GM18907 (cell line): ENCODE data around the gene INAFM2.

ENCODE experiments used
- ATAC-seq: cut with Tn5 transposase; IDR thresholded peaks from one replicate; pipeline ENCODE4 v1.9.1; 2021; ENCODE audit warnings: mild to moderate bottlenecking, moderate library complexity; ENCODE audit not compliant: unreplicated experiment

The INAFM2 gene

DNA sequence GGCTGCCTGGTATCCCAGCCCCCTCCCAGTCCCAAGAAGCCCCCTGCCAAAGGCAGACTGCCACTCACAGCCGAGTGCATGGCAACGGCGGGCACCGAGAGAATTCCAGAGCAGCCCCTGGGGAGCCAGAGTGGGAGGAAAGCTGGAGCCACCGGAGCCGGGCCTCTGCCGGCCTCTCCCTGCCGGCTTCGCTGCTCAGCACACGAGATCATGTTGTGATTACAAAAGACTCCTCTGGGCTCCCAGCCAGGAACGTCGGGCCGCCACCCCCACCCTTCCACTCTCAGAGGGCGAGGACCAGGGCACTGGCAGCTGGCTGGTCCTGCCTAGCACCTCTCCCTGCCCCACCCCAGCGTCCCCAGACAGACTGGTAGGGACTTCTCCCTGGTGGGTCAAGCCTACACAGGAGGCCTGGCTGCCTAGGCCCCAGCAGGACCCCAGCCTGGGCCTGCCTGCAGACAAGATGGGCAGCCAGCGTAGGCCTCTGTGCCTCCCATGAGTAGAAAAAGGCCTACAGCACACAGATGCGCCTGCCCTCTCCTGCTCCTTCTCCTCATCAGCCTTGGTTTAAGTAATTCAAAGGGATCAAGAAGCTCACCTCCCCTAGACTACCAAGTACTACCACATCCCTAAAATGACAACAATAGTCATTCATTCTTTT, 17.4 kb downstream of the INAFM2 start, which contains the start of gene CCDC9B:
Gene CCDC9B (minus strand): TSS at position 200 of the 661 bp plus-strand sequence. CDS start 120 bp downstream, at position 80.
- no peak for ATAC-seq

DNA sequence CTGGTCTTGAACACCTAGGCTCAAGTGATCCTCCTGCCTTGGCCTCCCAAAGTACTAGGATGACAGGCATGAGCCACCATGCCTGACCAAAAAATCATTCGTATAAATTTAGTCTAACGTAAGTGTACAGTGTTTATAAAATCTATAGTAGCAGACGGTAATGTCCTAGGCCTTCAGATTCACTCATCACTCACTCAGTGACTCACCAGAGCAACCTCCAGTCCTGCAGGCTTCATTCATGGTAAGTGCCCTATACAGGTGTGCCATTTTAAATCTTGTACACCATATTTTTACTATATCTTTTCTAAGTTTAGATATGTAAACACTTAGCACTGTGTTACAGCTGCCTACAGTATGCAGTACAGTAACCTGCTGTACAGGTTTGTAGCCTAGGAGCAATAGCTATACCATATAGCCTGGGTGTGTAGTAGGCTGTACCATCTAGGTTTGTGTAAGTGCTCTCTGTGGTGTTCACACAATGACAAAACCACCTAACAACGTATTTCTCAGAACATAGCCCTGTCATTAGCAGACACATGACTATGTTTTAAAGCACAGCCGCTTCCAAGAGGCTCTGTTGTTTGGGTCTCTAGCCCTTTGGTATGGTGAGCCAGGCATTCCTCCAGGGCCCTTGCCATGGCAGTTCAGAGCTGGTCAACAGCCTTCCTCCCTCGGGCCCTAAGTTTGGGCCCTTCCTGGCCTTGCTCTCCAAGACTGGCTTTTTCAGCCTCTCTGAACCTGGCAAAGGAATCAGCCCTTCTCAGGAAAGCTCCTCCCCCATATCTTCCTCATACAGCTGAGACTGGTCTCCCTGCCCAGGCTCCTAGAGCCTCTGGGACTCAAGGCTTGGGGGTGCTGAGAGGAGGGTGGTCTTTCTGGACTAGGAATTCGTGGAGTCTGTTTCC, 19.2 kb downstream of the INAFM2 start:
- ATAC-seq = no peak

DNA sequence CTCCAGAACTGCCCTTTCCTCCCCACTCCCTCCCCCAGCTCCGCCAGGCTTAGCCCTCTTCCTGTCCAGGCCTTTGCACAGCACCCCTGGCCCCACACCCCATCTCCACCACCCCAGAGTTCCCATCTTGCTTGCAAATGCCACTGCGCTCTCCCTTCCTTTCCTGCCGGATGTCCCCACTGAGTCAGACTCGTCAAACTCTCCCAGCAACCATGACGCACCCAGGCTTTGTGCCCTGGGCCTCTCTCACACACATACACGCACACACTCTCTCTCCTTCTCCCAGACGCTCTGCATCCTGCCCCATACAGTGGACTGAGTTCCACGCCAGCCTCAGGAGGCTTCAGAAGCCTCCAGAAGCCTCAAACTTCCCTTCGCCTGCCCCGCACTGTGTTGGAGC, 20.0 kb downstream of the INAFM2 start:
- ATAC-seq = no peak

DNA sequence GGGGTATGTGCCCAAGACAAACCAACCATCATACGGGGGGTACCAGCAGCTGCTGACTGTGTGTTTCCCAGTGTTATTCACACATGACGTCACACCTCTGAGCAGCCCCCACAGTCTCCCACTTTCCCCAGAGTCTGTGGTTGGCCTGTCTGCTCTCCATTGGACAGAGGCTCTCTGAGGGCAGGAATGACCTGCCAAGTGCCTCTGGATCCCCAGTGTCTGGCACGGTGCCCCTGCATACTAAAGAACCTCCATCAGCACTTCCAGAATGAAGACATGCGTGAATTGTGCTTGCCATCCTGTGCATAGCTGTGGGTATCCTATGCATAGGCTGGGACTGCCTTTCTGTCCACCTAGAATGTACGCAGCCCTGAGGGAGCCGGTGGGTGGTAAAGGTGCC, 20.7 kb downstream of the INAFM2 start:
- ATAC-seq = no peak

DNA sequence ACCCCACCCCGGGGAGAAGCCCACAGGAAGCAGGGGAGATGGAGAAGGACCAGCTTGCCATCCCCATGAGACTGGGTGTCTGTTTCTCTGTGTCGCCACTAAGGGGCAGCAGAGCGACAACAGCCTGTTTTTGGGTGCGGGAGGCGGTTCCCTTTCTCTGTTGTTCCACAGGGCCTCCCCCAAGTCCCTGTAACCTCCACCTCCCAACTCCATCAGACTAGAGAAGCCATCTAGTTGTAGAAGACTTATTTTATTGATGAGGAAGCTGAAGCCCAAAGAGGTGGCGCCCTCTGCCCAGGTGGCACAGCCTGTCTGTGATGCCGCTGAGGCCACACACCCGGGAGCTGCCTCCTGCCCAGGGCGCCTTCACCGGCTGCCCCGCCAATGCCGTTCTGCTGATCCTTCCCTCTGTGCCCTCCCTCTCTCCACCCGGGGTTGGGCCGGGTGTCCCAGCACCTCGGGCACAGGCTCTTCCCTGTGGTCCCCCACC, 21.2 kb downstream of the INAFM2 start:
- ATAC-seq = peak; percentile 43

DNA sequence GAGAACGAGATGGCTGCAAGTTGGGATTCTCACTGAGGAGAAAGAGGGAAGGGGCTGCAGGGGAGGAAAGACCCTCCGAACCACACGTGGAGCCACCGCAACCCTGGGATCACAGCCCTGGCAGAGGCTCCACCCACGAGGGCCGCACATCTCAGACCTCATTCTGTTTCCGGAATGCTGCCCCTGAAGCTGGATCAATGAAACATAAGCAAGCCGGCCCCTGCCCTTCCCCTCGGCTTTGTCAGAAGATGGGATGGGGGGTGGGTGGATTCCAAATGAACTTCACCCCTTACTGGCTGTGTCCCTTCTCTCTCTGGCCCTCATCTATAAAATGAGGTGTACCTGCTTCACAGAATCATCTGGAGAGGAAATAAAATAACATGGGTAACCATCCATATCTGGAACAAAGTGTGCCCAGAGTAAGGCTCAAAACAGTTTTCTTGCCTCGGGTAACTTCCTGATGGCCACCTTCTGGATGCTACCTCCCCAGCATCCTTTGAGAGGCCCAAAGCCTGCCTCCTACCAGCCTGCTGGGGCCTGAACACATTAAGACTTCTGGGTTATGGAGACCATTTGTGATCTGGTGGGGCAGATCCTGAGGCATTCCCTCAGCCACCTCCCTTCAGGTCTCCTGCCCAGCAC, 21.9 kb downstream of the INAFM2 start:
- ATAC-seq = no peak

DNA sequence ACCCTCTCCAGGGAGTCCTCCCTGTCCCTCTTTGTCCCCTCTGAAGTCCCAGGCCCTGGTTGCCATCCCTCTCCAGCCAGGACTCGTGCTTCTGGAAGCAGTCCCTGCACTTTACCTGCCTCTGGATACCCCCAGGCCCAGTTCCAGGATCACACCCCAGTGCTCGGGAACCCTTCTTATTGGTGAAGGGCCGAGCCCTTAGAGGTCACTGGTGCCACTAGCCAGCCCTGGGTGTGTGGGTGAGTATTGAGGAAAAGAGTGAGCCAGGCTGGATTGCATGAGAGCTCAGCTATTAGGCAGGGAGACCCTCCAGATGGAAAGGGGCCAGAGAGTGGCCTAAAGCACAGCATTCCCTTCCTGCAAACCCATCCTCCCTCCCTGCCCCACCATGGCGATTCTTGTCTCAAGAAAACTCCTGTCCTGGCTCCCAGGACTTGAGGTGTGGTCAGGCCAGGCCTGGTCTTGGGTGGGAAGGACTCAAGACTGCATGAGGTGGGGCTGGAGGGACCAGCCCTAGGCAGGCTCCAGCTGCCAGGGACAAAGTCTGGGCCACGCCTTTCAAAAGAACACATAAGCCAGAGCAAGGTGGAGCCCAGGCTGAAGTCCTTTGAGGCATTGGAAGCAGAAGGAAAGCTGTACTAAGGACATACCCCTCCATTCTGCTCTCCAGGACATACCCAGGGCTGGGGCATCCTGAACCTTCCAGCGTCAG, 22.5 kb downstream of the INAFM2 start:
- no peak for ATAC-seq

DNA sequence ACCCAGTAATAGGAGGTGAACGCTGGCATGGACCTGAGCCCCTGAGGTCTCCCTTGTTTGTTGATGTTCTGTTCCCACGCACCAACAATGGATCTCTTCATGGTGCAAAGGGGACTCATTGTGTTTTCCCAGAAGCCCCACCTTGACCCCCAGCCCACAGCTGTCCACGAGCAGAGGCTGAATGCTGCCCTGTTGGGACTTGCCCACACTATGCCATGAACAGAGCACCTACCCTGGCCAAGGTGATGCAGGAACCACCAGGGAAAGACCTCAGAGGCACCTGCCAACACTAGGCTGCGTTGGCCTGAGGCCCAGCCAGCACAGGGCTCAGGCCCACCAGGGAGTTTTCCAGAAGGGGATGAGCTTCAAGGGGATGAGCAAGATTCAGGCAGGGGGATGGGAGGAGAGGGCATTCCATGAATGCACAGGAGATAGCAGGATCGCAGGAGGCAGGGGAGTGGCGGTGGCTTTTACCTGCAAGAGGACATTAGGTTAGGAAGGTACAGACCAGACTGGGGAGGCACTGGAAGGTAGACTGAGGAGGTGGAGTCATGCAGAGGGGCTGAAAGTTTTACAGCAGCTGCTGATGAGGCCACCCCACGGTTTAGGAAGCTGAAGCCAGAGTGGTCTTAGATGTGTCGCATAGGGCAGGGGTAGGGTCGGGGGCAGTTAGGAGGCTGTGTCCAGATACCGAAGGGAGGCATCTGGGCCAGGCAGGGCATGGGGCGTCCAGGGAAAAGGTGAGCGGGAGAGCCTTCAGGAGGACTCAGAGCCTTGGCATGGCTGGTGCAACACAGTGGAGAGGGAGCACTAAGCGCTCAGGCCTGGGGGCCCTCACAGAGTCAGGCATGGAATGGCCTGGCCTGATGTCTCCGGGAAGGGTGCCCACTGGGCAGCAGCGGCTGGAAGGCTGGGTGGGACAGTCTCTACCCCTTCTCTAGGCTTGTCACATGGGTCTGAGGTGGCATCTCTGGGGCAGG, 23.4 kb downstream of the INAFM2 start:
- no peak for ATAC-seq

DNA sequence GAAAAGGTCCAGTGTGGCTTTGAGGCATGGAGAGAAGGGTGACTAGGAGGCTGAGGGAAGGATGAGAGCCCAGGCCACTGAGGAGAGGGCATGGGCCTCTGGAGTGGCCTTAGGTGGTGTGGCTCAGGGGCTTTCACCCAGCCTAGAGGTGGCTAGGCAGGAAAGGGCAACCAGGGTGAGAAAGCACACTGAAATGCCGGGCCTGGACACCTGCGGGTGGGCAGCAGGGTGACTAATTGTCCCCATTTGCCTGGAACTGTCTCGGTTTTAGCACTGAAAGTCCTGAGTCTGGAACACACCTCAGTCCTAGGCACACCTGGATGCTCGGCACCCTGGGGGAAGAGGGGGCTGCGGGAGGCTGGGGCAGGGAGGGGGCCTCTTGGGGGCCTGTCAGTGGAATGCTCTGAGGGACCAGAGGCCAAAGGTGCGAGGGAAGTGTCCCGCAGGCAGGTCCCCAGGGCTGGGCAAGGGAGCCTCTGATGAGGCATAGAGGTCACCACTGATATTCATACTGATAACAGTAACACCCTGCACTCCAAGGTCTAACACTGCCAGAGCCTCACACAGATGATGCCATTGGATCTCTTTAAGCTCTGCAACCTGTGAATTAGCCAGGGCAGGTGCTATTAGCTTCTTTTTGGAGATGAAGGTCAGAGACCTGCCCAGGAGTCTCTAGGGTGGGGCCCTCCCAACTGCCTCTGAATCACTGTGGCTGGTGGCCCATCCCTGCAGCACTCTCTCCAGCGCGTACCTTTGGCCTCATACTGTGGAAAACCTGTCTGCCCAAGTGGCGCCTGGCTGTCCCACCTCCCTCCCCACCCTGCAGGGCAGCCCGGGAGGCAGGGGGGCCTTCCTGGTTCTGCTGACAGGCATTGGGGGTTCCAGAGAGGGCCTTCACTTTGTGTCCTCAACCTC, 24.3 kb downstream of the INAFM2 start:
- ATAC-seq = no peak

DNA sequence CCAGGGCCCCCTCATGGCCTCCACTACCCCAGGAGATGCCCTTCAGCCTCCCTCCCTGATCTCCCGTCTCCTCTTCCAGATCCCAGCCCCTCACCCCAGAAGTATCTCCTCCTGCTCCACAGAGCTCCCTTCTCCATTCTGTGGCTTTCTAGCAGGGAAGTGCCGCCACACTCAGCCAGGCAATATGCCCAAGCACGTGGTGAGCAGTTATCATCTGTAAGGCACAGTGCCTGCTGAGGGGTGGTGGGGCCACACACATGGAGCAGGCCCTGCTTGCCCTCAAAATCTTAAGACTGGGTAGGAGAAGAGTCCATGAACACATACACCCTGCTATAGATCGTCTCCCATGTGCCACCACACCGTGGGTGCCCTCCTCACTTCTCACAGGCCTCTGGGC, 25.0 kb downstream of the INAFM2 start:
- ATAC-seq = no peak

DNA sequence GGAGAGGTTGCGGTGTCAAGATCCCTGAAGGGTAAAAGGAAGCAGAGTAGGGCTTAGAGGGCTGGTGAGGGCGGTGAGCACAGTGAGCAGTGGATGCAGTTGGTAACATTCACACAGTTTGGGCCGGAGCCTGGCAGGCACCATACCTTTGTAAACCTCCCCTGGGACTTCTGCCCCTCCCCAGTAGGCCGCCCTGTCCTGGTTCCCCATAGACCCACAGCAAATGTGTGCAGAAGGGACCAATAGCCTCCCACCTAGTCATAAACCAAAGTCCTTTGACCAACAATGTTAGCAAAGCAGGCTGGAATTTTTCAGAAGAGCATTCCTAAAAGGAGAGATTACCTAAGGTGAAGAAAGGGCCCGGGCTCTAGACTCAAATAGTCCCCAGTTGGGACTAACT, 25.7 kb downstream of the INAFM2 start:
- no peak for ATAC-seq

DNA sequence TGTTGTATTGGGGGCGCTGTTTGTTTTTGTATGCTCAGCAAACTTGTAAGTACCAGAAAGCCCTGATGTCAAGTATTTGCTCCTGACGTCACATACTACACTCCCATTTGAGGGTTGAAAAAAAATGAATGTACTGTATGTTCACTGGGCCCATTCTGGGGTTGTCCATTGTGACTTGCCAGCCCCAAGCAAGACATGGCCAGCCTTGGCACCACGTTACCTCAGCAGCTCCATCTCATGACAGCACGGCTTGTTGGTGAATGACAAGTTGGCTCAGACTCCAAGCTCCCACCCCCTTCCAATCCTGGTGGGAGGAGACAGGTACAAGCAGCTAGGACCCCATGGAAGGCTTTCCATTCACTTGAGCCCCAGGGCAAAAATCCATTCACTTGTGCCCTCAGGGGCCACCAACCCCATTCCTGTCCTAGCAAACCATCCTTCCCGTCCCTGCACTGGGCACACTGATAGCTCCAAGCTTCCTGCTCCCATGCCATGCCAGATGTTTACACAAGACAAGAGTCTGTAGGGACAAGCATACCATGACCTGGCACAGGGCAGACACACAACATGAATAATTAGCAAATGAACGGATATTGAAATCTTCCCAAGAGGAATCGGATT, 28.9 kb downstream of the INAFM2 start:
- no peak for ATAC-seq

DNA sequence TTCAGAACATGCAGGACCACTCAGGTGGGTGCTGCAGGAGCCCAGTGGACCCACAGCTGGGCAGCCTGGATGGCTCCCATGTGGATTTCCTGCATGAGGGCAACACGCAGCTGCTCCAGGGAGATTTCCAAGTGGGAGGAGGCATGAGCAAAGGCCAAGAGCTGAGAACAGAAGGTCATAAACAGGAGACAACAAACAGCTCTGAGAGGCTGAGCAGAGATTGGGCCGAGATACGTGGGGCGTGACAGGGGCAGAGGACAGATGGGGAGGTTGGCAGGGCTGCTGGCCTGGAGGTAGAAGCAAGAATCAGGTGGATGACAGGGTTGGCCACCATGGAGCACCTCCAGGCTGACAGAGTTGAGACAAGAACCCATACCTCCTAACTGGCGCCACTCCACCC, 30.2 kb downstream of the INAFM2 start:
- no peak for ATAC-seq

DNA sequence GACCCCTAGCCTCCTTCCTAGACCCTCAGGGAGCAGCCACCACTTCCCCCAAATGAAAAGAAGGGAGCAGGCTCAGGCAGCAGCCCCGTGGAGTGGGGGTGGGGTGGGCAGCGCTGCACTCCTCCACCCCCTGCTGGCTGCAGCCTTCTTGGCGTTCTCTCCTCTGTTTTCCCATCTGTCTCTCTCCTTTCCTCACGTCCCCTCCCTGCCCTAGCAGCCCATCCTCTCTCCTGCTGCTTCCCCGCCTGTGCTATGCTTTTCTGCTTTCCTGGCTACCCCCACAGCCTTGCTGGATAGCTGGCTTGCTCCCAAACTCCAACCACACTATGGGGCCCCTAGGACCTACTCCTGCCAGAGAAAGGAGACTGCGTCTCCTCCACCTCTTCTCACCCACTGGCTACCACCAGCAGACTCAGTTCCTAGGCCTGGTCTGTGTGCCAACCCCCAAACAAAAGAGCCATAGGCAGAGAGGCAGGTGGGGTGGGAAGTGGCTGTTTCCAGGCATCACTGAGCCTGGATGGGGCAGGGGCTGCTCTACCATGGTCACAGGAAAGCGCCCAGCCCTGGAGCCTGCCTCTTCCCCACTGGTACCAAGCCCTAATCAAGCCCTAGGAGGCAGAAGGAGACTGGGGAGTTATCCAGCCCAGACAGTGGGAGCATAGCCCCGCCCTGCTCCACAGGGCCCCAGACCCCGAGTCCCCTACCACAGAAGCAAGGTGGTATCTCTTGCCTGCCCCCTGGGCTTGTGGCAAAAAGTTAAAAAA, 31.1 kb downstream of the INAFM2 start:
- no peak for ATAC-seq

DNA sequence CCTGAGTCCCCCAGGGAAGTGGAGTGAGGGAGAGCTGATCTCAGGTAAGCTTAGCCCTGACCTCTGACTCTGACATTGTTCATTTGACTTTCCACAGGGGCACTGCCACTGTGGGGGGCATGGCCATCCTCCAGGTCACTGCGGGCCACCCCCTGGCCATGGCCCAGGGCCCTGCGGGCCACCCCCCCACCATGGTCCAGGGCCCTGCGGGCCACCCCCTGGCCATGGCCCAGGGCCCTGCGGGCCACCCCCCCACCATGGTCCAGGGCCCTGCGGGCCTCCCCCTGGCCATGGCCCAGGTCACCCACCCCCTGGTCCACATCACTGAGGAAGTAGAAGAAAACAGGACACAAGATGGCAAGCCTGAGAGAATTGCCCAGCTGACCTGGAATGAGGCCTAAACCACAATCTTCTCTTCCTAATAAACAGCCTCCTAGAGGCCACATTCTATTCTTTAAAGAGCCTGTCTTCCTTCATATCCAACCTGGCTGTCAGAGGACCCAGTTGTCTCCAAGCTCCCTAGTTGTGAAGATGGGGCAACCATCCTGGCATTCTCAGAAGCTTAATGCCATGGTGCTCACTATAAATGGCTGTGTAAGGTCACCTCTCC, 32.6 kb downstream of the INAFM2 start:
- ATAC-seq = no peak

DNA sequence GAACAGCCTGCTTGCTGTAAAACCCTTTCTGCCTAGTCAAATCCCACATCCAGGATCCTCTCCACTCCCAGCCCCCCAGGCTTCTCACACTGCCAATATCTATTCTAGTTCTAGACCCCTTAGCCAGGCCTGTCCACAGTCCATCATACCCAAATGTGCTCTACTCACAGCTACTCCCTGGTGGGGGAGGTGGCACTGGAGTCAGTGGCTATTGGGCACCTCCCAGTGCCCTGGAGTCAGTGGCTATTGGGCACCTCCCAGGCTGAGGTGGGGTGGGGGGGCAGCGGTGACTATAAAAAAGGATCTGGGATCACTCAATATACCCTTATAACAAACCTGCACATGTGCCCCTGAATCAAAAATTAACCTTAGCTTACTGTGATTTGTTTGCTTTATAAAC, 33.8 kb downstream of the INAFM2 start:
- ATAC-seq = no peak
